ENCODE data around the gene ZNF169.
"Not testable (repeated sequence)": the region's sequence is repeated elsewhere in the genome, so short reads cannot be mapped to it uniquely, and the experiment has no call there.

ZNF169 gene

GRCh38 chr9:94348754-94349153 is 89.7 kb downstream of the ZNF169 start:
- not testable (repeated sequence) for DNase-seq (ENCODE audit: low read depth)
